ENCODE results near the gene PRIMPOL.

The PRIMPOL gene

DNA sequence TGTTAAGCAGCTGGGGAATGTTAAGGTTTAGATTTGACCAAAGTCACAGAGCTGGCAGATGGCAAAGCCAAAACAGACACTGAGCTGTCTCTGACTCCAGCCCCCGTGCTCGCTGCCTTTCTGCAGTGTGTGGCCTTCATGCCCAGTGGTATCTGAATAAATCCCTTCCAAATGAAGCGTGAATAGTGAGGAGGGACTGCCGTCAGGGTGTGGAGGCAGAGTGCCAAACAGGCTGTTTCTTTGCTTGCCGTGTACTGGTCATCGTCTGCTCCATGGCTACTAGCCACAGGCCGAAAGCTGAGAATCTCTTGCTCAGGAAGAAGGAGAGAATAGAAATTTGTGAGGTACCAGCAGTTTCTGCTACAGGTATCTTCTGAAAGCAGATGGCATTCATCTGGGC, 19.7 kb downstream of the PRIMPOL start:
- no peak for DNase-seq

DNA sequence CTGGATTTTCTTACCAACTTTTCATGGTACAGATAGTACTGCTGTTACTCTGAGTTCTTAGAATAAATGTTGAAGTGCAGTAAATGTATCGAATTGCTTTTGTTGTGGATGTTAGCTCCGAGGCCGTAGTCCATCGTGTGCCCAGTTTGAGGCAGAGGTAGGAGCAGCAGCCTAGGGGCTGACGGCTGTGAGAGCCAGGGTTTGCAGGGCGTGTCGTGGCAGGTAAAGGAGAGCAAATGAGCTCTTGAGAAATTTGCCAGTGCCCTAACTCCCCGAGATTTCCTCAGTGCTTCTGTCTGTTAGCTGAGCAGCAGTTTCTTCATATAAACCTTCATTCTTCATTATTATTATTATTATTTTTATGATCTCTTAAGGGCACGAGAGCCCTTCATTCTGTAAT, 21.6 kb downstream of the PRIMPOL start:
- no peak for DNase-seq

DNA sequence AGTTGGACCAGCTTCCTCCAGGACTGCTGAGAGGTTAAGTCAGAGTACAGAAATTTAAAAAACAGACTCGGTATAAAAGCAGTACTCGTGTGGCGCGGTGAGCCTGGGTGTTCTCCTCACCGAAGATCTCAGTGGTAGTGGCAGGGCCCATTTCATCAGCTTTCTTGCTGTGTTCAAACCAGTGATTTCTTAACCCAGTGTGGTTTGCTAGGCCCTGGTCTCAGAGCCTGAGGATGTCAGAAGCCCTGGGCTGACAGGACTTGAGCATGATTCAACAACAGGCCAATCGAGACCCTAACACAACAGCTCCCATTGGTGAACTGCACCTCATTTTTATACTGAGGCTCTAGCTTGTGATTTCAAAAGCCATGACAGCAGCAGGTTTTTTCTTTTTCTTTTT, 23.2 kb downstream of the PRIMPOL start:
- no peak for DNase-seq

DNA sequence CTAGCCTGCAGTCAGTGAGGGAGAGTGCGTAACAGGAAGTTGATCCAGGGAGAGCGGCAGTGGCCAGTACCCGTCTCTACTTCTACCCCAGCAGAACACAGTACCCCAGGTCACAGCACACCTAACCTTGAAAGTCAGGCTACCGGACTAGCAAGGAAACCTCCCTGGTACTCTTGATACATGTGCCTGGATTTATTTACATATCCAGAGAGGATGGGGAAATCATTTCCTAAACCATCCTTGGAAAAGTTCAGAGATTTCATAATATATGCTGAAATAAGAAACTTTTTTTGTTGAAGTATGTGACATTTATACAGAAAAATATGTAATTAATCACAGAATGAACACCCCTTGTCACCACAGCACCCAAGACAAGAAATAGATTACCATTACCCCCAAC, 24.5 kb downstream of the PRIMPOL start:
- no peak for DNase-seq

DNA sequence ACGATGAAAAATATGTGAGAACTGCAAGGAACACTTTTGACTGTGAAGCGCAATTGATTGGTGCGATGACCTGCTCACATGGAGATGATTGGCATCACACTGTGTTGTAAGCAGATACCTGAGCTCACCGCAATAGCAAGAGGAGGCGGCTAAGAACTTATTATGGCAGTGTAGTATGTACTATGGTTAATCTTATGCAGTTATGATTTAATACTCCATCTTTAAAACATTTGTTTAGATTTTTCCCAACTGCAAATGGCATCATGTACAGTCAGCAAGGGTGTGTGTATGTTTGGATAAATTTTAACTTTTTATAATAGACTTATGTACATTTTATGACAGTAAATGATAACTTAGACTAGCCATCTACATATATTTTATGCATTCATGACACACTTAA, 25.5 kb downstream of the PRIMPOL start:
- no peak for DNase-seq

DNA sequence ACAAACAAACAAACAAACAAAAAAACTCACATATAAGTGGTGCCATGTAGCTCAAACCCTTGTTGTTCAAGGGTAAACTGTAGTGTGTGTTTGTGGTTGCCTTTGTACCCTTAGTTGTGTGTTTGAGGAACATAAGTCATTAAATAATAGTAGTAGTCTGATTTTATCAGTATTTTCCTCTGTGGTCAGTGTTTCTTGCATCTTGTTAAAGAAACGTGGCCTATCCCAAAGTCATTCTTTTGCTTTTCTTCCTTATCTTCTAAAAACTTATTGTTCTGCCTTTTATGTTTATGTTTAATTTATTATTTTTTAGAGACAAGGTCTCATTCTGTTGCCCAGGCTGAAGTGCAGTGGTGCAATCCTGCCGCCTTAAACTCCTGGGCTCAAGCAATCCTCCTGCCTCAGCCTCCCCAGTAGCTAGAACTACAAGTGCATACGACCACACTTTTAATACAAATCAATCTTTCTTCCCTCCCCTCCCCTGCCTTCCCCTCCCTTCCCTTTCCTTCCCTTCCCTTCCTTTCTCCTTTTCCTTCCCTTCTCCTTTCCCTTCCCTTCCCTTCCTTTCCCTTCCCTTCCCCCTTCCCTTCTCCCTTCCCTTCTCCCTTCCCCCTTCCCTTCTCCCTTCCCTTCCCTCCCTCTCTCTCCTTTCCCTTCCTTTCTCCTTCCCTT, 26.4 kb downstream of the PRIMPOL start:
- no peak for DNase-seq

DNA sequence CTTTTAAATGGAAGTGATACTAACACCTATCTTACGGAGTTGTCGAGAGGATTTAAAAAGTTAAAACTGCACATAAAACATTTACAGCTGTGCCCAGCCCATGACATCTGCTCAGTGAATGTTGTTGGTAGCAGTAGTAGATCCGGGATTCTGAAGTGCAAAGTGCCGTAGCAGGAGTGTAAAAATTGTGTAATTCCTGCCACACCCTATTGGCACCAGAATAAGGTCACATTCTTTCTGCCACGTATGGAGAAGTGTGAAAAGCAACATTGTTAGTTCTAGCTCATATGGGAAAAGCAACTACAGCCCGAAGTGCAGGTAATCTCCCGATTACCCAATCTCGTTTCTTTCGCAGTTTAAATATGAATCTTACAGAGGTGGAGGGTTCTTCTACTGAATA, 31.2 kb downstream of the PRIMPOL start:
- no peak for DNase-seq

DNA sequence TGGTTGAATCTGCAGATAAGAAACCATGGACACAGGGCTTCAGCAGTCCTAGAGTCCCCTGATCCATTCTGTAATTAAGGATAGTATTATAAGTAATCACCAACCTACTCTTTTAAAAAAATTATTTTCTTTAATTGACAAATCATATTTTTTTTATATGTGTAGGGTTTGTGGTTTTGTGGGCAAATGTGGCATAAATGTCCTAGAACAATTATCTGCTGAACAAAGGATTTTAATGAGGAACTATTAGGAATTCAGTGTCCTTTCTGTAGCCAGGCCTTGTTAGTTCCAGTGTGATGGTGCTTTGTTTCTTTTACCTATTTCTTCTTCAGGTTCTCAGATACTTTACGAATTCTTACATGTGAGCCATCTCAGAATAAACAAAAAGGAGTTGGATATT, 32.4 kb downstream of the PRIMPOL start:
- no peak for DNase-seq

DNA sequence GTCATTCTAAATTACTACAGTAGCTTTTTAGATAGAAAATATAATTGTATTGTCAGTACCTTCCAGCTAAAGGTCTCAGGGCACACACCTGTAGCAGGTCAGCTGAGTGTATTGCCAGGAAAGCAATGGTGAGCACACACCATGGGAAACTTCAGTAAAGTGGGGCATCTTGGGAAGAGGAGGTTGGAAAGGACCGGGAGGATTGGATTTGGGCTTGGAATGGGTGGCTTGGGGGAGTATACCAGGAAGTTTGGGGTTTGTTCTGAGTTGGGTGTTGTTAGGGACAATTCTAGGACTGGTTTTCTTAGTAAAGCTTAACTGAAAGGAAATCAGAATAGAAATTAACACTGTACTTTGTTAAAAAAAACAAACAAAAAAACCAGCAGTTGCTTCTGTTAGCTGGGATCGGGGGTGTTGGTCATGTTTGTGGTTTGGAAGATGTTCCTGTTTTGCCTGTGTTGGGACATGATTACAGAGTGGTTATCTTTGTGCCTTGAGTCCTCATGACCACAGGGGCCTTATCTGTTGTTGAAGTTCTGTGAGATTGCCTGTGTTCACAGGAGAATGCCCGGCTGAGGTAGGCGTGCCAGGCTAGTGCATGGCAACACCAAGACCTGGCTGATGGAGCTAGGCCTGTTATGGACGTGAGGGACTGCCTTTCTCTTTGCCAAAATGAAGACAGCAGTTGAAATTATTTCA, 35.1 kb downstream of the PRIMPOL start:
- DNase-seq, result no peak

DNA sequence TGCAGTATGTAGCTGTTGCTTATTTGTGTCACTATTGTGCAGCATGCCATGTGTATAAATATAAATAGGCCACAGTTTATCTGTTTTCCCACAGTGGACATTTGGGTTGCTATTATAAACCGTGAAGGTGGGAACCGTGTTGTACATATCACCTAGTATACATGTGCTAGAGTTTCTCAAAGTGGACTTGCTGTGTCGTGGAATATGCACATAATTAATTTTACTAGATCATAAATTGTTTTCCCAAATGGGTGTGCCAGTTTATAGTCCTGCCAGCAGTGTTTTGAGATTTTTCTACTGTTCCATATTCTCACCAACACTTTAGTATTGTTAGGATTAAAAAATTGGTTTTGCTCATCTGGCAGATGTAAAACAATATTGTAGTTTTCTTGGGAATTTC, 38.5 kb downstream of the PRIMPOL start:
- DNase-seq, result no peak

DNA sequence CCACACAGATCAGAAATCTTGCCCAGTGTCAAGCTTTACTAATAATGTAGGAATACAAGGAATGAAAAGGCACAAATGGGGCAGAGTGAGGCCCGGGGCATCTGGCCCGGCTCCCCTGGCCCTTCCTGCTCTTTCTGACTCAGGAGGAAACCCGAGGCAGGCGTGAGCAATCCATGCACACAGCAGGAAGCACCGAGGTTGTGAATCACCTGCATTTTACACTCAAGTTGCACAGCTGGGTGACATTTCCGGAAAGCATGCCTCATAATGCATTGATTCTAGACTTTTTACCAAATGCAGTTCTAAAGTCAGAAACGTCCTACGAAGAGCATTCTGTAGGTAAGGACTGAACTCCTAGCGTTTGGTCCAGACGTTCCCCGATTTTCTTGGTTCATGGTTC, 38.9 kb downstream of the PRIMPOL start:
- DNase-seq, result no peak

DNA sequence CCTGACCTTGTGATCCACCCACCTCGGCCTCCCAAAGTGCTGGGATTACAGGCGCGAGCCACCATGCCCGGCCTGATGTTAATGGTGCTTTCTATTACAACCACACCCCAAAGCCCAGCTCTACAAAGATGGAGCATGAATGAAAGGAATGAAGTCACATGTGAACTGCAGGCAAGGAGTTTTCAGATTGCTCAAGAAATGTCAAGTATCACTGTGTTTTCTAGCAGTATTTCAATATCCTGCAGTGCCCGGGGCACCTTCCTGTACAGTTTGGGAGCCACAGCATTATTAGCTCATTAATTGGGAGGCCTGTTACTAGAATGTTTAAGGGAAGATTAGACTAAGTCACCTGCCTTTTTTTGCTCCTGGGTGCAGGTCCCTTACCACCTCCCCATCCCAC, 40.1 kb downstream of the PRIMPOL start:
- DNase-seq, result no peak

DNA sequence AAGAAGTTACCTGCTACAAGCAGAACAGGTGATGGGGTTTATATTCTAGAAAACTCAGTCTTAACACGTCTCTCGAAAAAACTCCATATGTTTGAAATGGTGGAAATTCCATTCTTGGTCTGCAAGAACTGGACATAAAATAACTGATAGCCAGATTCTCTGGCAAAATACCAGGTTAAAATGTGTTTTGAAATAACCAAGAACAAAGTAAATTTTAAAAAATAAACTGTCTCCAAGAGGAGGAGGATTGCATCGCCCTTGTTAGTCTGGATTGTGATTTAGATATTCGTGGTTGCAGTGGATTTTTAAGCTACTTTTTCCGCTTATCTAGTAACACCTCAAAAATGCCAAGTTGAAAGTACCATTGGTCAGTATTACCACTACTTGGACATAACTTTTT, 43.5 kb downstream of the PRIMPOL start:
- DNase-seq, result no peak

DNA sequence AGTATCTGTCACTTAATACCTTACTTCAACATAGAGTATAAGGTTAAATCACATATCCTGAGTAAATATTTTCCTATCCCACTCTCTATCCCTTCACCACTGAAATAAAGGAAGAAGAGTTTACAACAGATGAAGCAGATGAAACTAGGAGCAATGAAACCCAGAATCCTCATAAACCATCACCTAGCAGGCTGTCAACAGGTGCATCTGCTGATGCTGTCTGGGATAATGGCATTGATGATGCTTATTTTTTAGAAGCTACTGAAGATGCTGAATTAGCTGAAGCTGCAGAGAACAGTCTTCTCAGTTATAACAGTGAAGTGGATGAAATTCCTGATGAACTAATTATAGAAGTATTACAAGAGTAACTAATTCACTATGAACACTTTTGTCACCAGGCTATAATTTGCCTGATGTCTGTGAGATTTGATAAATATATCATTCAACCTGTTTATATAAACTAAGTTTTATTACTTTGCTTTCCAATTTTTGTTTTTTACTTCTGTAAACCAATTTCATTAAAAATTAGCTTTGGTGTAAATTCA, 44.9 kb downstream of the PRIMPOL start:
- no peak for DNase-seq

DNA sequence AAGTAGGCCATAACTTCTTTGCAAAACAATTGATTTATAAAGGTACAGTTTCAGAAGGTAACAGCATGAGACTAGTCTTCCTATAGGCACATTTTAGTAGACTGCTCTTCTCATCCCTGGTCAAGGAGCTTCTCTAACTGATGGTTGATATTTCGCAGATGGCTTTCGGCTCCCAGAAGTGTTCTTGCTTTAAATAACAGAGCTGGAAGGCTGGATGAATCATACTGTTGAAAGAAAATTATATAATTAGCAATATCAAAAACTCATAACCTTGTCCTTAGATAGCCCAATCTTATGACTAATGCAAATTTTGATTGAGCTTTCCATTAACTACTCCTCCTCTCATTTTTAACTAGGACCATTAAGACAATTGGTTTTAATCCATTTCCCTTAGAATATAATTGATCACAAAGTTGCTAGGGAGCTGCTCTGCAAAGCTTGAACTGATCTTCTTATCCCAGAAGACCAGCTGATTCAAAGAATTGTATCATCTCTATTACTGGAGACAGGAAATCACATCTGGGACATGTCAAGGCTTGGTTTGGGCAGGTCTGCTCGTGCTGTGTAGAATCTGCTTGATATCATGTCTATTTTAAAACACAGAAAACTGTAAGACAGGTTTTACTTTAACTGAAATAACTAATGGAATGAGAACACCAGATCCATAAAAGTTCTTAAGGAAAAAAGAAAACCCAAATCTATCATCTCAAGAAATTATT, 45.8 kb downstream of the PRIMPOL start:
- DNase-seq, result no peak

DNA sequence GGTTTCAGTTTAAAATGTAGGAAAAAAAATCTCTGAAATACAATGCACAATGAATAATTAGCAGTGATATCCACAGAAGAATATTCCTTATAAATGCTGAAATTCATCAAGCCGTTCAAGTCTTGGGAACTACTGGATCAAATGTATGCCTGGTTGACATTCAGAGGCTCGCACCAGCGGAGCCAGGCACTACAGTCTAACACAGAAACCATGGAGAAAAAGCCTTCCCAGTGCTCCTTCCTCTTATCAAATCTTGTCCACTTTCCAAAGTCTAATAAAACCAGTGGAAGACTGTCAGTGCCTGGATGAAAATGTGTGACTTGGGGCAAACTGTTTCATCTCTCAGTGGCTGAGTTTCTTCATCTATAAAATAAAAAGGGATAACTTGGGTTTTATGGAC, 48.4 kb downstream of the PRIMPOL start:
- DNase-seq, result no peak

DNA sequence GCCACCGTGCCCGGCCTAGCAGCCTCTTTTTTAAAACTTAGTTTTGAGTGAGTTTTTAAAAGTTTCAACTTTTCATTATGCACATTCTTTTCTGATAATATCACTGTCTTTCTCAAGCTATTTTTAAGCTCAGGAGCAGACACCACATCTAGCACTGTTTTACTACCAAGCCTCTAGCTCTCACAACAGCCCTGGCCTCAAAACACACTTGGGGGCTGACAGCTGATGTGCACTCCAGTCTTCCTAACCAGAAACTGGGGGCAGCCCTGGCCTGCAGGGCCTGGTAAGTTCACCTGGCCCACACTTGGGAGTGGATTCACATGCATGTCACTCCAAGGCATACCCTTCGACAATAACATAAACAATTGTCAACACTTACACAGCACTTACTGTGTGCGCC, 50.4 kb downstream of the PRIMPOL start:
- no peak for DNase-seq

DNA sequence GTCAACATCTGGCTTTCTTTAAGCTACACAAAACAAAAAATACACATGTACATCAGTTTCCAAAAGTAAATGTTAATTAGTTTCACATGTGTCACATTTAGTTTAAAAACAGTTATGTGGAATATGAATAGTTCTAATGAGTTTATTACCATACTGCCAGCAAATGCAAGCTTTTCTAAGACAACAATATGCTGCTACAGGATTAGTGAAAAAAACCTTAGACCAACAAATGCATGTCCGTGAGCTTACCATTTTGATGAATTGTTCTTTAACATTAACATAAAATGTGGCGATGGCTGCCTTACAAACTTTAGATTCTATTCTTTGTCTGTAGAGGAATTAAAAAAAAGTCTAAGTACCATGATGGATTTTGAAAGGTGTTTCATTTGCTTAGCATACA, 52.6 kb downstream of the PRIMPOL start:
- DNase-seq, result no peak

DNA sequence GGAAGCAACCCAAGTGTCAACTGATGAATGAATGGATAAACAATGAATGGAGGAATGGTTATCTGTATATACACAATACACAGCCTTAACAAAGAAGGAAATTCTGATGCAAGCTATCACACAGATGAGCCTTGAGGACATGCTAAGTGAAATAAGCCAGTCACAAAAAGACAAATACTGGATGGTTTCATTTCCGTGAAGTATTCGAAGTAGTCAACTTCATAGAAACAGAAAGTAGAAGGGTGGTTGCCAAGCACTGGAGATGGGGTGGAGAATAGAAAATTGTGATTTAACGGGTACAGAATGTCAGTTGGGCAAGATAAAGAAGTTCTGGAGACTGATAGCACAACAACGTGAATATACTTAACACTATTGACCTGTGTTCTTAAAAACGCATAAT, 56.2 kb downstream of the PRIMPOL start:
- DNase-seq, result no peak

DNA sequence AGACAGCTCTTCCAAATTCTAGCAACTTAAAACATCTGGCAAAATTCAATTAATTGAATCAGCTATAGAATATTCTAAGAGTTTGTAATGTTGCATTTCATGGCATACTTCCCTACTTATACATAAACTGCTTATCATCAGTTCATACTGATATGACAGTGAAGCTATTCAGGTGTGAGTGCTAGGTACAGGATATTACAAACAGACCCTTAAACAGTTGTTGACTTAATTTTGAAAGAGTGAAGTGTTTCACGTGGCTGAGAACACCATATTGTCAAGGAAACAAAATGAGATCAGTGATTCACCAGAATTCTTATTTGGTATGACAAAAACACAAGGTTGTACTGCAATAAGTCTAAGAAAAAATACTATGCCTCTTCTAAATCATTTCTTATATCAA, 56.9 kb downstream of the PRIMPOL start:
- DNase-seq, result no peak

DNA sequence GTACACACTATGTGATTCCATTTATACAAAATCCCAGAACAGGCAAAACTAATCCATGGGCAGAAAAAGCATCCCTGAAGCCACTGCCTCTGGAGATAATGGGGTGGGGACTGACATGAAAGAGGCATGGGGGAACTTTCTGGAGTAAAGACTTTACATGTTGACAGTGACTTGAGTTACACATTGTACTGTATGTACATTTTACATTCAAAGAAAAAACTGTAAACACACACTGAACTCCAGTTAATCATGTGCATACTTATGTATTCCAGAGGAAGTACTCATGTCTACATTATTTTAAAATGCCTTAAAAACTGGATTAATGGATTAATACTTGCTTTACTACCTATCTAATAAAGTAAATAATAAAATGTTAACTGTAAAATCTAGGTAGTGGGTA, 62.8 kb downstream of the PRIMPOL start:
- DNase-seq, result no peak

DNA sequence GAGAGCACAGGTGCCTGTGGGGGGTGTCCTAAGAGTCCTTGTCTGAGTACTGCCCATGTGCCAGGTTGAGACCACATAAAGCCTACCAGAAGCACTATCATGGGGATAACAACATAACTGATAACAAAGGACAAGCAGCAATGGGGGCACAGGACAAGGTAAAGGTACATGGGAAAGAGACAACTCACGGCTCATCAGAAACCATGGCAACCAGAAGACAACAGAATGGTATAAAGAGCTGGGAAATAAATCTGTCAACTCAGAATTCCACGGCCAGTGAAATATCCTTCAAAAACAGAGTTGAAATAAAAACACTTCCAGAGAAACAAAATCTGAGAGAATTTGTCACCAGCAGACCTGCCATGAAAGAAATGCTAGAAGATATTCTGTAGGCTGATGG, 64.3 kb downstream of the PRIMPOL start:
- DNase-seq, result no peak

DNA sequence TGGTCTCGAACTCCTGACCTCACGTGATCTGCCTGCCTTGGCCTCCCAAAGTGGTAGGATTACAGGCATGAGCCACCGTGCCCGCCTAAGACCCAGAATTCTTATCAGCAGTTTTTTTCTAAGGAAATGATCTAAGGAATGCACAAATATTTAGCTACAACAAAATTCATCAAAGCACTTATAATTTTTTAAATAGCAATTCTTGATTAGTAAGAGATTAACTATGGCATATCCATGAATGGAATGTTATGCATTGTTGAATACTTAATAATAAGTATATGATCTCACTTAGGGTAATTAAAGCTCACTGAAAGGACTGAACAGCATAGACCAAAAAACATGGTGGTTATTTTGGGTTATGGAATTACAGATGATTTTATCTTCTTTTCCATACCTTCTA, 66.0 kb downstream of the PRIMPOL start:
- no peak for DNase-seq

DNA sequence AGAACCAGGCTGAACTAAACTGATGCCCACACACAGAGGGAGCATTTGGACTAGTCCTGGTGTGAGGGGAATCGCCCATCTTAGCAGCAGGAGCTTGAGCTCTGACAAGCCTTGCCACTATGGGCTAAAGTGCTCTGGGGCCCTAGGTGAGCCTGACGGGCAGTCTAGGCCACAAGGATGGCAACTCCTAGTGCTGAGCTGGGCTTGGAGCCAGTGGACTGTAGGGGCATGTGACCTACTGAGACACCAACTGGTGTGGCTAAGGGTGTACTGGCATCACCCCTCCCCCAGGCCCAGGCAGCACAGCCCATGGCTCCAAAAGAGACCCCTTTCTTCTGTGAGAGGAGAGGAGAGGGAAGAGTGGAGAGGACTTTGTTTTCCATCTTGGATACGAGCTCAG, 69.9 kb downstream of the PRIMPOL start:
- no peak for DNase-seq

Measured in NCI-H524 treated with DMSO at 0.1 percent for 48 hours (cell line).